Activated CD4-positive, alpha-beta T cell treated with anti-CD3 and anti-CD28 coated beads, Interleukin-2, amount 10 ng/mL, durations not matched to agents 24 days and 14 days (primary cell): ENCODE results near the gene GRHL3. TPM values are rescaled to one million over a fixed set of nuclear protein-coding genes. Genes with fewer than 3 reads are reported as not detected.

Experiments
- DNase-seq: peaks from one replicate; pipeline ENCODE4 v3.0.0; 2022
- H3K27ac Mint-ChIP-seq: one replicate; pipeline ENCODE4 v1.8.0; 2022; ENCODE audit warnings: mild to moderate bottlenecking, mixed read lengths
- H3K27me3 Mint-ChIP-seq: one replicate; pipeline ENCODE4 v1.8.0; 2022; ENCODE audit warnings: mixed read lengths
- H3K36me3 Mint-ChIP-seq: one replicate; pipeline ENCODE4 v1.8.0; 2022; ENCODE audit warnings: low read depth, mild to moderate bottlenecking, mixed read lengths
- H3K4me1 Mint-ChIP-seq: one replicate; pipeline ENCODE4 v1.8.0; 2021; ENCODE audit warnings: mixed read lengths
- H3K4me3 Mint-ChIP-seq: one replicate; pipeline ENCODE4 v1.8.0; 2022; ENCODE audit warnings: mild to moderate bottlenecking, moderate library complexity, mixed read lengths
- H3K9me3 Mint-ChIP-seq: one replicate; pipeline ENCODE4 v1.8.0; 2021; ENCODE audit warnings: mixed read lengths
- intact Hi-C: fragments of 100-400 bp; cut with micrococcal nuclease; formaldehyde crosslinking; loops from one replicate; pipeline ENCODE4 v1.15.1; 2023
- total RNA-seq: library from RNA; stranded (reverse); gene quantifications from 2 replicates; pipeline ENCODE4 v1.2.3, GENCODE V29; 2022

GRHL3 gene
- total RNA-seq, 1 donor from 2014 or later = not detected

DNA sequence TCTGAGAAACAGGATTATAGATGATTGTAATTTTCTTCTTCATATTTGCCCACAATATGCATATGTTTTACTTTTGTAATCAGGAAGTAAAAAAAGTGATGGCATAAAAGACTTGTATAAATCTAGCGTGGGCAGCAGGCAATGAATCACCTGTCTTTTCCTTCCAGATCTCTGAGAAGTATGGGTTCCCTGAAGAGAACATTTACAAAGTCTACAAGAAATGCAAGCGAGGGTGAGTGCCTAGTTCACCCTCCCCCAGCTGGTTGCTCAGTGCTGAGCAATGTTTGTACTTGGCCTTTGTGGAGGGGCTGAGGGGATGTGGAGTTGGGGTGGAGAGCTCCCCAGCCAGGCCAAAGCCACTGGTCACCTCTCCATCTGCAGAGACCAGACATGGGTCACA, 30.7 kb downstream of the GRHL3 start:
- H3K27me3 Mint-ChIP-seq = peaks cover 2% of the 10 kb centered on the region
- intact Hi-C loops = loop anchor here (2.0 kb wide), 1 partner anchor 27 kb away; no protein-coding TSS in a partner anchor
- H3K27ac Mint-ChIP-seq = peak overlapping the region; percentile 80

GRCh38 chr1:24351247-24351646, 32.1 kb downstream of the GRHL3 start:
- peak; percentile 83 for DNase-seq
- Mint-ChIP-seq H3K27me3 (no peaks in the 10 kb centered on the region), H3K9me3 (no peaks in the 10 kb centered on the region), H3K27ac (peak overlapping the region; percentile 77), H3K4me1 (peaks cover 37% of the 10 kb centered on the region), H3K4me3 (peak overlapping the region; percentile 47), H3K36me3 (no peaks in the 10 kb centered on the region)
- intact Hi-C loops = loop anchor here (1.0 to 2.0 kb wide), 3 partner anchors 14 to 33 kb away; no protein-coding TSS in a partner anchor

More for the DNA sequence above, 30.7 kb downstream of the GRHL3 start:
- Mint-ChIP-seq H3K36me3 (no peaks in the 10 kb centered on the region), H3K9me3 (no peaks in the 10 kb centered on the region), H3K4me1 (peaks cover 37% of the 10 kb centered on the region), H3K4me3 (peak overlapping the region; percentile 47)
- DNase-seq = no peak

- H3K36me3 Mint-ChIP-seq = no peaks in the 10 kb centered on the region
- peak overlapping the region; percentile 22 for H3K4me3 Mint-ChIP-seq
- H3K4me1 Mint-ChIP-seq = peaks cover 37% of the 10 kb centered on the region
- H3K9me3 Mint-ChIP-seq = no peaks in the 10 kb centered on the region
- peak overlapping the region; percentile 73 for H3K27ac Mint-ChIP-seq
- H3K27me3 Mint-ChIP-seq = no peaks in the 10 kb centered on the region
- intact Hi-C loops = loop anchor here (1.0 to 2.0 kb wide), 3 partner anchors 13 to 32 kb away; no protein-coding TSS in a partner anchor
- DNase-seq = peak; percentile 71
Measured at GRCh38 chr1:24351918-24352627, 32.9 kb downstream of the GRHL3 start.

GRCh38 chr1:24353292-24353891, 34.2 kb downstream of the GRHL3 start:
- no peak overlapping the region for H3K4me3 Mint-ChIP-seq
- intact Hi-C loops = no loop called here
- peaks cover 37% of the 10 kb centered on the region for H3K4me1 Mint-ChIP-seq
- H3K27me3 Mint-ChIP-seq = no peaks in the 10 kb centered on the region
- peaks cover 4% of the 10 kb centered on the region for H3K36me3 Mint-ChIP-seq
- no peak for DNase-seq
- H3K27ac Mint-ChIP-seq = no peak overlapping the region
- H3K9me3 Mint-ChIP-seq = no peaks in the 10 kb centered on the region

GRCh38 chr1:24355466-24355865, 36.3 kb downstream of the GRHL3 start:
- Mint-ChIP-seq H3K27ac (no peak overlapping the region), H3K9me3 (no peaks in the 10 kb centered on the region), H3K4me3 (no peak overlapping the region), H3K27me3 (no peaks in the 10 kb centered on the region), H3K36me3 (peaks cover 4% of the 10 kb centered on the region), H3K4me1 (peaks cover 26% of the 10 kb centered on the region)
- intact Hi-C loops = no loop called here
- no peak for DNase-seq

GRCh38 chr1:24357038-24357437, 37.9 kb downstream of the GRHL3 start:
- DNase-seq = no peak
- H3K27me3 Mint-ChIP-seq = no peaks in the 10 kb centered on the region
- no peak overlapping the region for H3K27ac Mint-ChIP-seq
- H3K4me1 Mint-ChIP-seq = peaks cover 13% of the 10 kb centered on the region
- no peaks in the 10 kb centered on the region for H3K9me3 Mint-ChIP-seq
- no peak overlapping the region for H3K4me3 Mint-ChIP-seq
- H3K36me3 Mint-ChIP-seq = peaks cover 4% of the 10 kb centered on the region
- intact Hi-C loops = no loop called here

GRCh38 chr1:24360681-24361080, 41.5 kb downstream of the GRHL3 start:
- intact Hi-C loops = no loop called here
- no peaks in the 10 kb centered on the region for H3K9me3 Mint-ChIP-seq
- no peak for DNase-seq
- H3K27ac Mint-ChIP-seq = no peak overlapping the region
- no peak overlapping the region for H3K4me3 Mint-ChIP-seq
- H3K27me3 Mint-ChIP-seq = peaks cover 3% of the 10 kb centered on the region
- peaks cover 20% of the 10 kb centered on the region for H3K4me1 Mint-ChIP-seq
- H3K36me3 Mint-ChIP-seq = peaks cover 4% of the 10 kb centered on the region

DNA sequence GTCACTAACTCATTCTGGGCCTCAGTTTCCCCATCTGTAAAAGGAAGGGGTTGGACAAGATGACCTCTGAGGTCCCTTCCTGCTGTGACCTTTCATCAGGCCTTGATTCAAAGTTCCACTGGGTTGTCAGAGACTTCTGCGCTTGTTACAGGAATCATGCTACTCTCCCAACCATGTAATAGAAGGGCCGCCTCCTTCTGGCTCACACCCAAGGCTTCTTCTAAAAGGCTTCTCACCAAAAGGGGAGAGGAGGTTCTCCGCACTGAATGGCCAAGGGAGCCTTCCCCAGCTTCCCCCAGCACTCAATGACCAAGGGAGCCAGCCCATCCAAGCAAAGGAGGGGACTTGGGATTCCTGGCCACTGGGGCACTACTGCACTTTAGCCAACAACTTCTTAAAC, 42.7 kb downstream of the GRHL3 start:
- intact Hi-C loops = no loop called here
- no peak for DNase-seq
- Mint-ChIP-seq H3K27me3 (peaks cover 3% of the 10 kb centered on the region), H3K4me1 (peaks cover 27% of the 10 kb centered on the region), H3K27ac (no peak overlapping the region), H3K9me3 (no peaks in the 10 kb centered on the region), H3K36me3 (peaks cover 6% of the 10 kb centered on the region), H3K4me3 (no peak overlapping the region)

DNA sequence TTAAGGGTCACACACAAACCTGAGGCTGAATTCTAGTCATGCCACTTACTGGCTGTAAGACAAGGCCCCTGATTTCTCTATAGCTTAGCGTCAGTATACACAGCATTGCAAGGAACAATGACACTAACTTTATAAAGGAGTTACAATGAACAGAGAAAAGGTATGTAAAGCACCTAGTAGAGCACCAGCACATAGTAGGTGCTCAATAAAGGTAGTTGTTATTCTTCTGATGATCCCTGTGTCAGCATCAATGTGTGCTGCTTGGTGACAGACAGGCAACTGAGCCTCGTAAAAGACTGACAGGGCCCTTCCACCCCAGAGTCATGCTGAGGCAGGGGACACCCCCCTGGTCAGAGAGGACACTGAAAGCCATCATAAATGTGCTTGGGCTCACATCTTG, 43.2 kb downstream of the GRHL3 start:
- peaks cover 6% of the 10 kb centered on the region for H3K36me3 Mint-ChIP-seq
- DNase-seq = no peak
- intact Hi-C loops = no loop called here
- H3K27ac Mint-ChIP-seq = no peak overlapping the region
- peaks cover 5% of the 10 kb centered on the region for H3K27me3 Mint-ChIP-seq
- H3K4me3 Mint-ChIP-seq = no peak overlapping the region
- peaks cover 27% of the 10 kb centered on the region for H3K4me1 Mint-ChIP-seq
- no peaks in the 10 kb centered on the region for H3K9me3 Mint-ChIP-seq

DNA sequence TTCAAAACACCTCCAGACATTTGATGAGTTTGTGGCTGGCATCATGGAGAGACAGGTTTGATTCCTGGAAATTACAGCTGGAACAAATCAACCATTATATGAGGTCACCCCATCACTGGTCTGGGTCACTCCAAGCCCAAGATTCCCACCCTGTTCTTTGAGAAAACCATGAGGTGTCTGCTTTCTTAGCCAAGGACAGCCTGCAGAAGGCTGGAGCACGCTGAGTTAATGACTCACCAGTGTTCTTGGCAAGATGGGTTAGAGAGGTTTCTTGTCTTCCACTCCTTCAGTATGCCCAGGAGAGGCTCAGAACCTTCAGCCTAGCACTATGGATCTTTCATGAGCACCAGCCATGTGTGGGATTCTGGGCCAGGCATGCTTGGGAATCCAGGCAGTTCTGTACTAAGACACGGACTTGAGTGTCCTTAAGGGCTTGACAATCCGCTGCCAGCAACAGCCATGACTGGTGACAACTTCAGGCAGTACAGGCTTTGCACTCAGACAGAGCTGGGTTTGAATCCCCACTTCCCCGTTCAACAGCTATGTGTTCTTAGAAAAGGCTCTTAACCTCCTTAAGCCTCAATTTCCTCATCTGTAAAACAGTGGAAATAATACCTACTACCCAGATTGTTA, 43.9 kb downstream of the GRHL3 start:
- intact Hi-C loops = no loop called here
- Mint-ChIP-seq H3K27me3 (peaks cover 5% of the 10 kb centered on the region), H3K4me1 (peaks cover 27% of the 10 kb centered on the region), H3K9me3 (no peaks in the 10 kb centered on the region), H3K27ac (no peak overlapping the region), H3K36me3 (peaks cover 1% of the 10 kb centered on the region), H3K4me3 (no peak overlapping the region)
- DNase-seq = no peak

DNA sequence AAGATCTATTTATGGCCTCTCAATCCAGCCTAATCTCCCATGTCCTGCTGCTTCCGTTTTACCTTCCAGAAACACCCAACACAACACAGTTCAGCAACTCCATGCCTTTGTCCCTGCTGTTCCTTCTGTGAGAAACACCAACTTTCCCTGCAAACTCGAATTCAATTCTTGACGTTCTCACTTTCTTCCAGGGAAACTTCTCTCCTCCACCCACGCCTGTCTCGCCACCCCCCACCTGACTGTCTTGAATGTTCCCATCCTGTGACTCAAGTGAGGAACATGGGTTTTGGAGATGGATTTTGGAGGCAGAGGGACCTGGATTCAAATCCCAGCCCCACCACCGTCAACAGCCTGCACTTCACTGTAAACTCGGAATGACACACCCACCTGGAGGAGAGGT, 44.8 kb downstream of the GRHL3 start:
- Mint-ChIP-seq H3K4me1 (peaks cover 27% of the 10 kb centered on the region), H3K9me3 (no peaks in the 10 kb centered on the region), H3K27ac (no peak overlapping the region), H3K27me3 (peaks cover 5% of the 10 kb centered on the region), H3K36me3 (peaks cover 1% of the 10 kb centered on the region), H3K4me3 (no peak overlapping the region)
- DNase-seq = no peak
- intact Hi-C loops = no loop called here

DNA sequence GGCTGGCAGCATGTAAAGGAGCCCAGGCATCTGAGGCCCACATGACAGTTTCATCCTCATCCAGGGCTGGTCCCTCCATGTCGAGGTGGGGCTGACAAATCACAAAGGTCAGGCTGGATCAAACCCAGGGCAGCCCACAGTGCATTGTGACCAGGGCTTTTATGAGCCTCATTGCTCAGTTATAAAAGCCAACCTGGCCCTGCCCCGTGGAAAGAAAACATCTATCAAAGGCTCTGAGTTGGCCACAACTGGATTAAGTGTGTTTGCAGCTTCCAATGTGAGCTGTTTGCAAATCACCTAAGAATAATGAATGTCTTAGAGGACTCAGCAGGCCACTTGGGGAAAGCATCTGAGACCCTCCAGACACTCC, 45.4 kb downstream of the GRHL3 start:
- peaks cover 27% of the 10 kb centered on the region for H3K4me1 Mint-ChIP-seq
- H3K27ac Mint-ChIP-seq = no peak overlapping the region
- no peaks in the 10 kb centered on the region for H3K9me3 Mint-ChIP-seq
- intact Hi-C loops = no loop called here
- no peak for DNase-seq
- H3K4me3 Mint-ChIP-seq = no peak overlapping the region
- peaks cover 5% of the 10 kb centered on the region for H3K27me3 Mint-ChIP-seq
- peaks cover 1% of the 10 kb centered on the region for H3K36me3 Mint-ChIP-seq

DNA sequence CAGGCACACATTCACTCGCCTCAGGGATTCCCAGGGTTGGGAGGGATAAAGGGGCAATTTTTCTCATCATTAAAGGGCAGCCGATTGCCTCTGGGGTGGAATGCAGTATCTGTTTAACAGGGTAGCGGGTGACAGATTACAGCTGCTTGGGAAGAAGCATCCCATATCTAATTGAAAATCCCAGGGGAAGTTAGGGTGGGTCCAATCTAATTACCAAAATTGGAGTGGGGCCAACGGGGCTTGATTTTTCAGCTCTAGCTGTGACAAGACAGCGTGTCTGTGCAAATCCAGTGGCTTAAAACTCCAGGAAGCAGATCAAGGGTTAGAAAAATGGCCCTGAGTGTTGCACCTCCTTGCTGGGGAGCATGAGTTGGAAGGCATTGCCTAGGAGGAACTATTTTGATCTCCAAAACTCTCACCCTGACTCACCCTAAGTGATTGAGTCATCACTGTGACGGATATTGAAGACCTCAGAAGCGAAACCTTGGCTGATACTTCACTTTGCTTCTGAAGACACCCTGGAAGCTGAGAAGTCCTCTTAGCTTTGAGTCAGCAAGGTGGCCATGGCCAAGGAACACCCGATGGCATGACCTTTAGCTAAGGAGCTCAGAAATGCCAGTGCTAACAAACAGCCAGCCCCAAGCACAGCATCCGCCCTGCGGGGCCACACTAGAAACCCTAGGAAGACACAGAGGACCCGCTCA, 46.0 kb downstream of the GRHL3 start:
- Mint-ChIP-seq H3K27me3 (peaks cover 5% of the 10 kb centered on the region), H3K36me3 (peaks cover 1% of the 10 kb centered on the region), H3K4me1 (peaks cover 27% of the 10 kb centered on the region), H3K4me3 (no peak overlapping the region), H3K9me3 (no peaks in the 10 kb centered on the region), H3K27ac (peak overlapping the region; percentile 83)
- intact Hi-C loops = loop anchor here (1.0 kb wide), 3 partner anchors 14 to 41 kb away; no protein-coding TSS in a partner anchor
- DNase-seq = peak; percentile 81

DNA sequence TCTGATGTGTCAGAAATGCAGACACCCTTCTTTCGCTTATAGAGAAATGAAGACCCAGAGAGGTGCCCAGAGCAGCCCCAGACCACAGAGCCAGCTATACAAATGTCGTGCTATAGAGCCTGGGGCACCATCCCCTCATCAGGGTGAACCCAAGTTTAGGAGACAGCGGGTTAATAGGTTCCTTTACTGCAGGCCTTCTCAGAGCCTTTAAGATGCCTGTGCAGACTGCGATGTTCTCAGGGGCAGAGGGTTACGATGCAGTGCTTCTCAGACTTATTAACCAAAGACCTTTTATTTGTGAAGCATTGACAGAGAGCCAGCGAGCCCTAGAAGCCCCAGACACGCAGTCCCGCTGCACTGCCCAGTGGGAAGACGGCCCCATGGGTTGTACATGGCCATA, 47.5 kb downstream of the GRHL3 start:
- no peak overlapping the region for H3K4me3 Mint-ChIP-seq
- no peak overlapping the region for H3K27ac Mint-ChIP-seq
- H3K9me3 Mint-ChIP-seq = no peaks in the 10 kb centered on the region
- peaks cover 27% of the 10 kb centered on the region for H3K4me1 Mint-ChIP-seq
- intact Hi-C loops = no loop called here
- H3K36me3 Mint-ChIP-seq = peaks cover 1% of the 10 kb centered on the region
- peaks cover 5% of the 10 kb centered on the region for H3K27me3 Mint-ChIP-seq
- no peak for DNase-seq
